ENCODE results near the gene PLEKHB1.
"Not testable (repeated sequence)": the region's sequence is repeated elsewhere in the genome, so short reads cannot be mapped to it uniquely, and the experiment has no call there.

Gene PLEKHB1

DNA sequence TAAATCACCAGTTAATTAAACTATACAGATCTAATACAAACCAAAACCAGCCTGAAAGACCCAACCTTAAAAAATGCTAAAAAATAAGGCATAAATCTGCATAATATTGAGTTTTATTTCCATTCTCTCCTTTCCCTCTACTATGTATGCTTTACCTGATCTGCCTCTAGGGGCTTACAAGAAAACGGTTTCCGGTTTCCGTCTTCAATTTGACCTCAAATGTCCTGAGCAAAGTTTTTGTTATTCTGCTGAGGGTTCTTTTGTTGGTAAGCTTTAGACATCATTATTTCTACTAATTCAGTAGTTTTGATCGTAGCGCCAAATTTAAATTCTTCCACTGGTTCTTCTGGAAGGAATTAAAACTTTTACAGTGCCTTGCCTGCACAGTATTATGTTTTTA, 30.2 kb downstream of the PLEKHB1 start:
- DNase-seq (ENCODE audit: low spot score) = not testable (repeated sequence)

DNA sequence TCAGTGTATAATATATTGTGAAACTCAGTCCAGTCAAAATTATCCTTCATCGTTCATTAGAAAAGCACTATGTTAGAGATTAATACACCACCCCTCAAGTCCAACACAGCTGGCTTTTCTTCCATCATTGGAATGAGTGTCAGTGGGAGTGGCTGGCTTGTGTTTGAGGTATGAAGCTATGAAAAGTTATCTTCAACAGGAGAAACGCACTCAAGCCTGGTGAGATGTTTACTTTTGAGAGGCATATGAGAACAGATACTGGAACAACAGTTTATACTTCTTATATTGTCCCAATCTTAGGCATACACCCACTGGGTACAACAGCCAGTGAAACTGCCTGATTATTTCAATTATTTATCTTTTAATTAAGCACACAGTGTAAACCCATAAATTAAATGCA, 34.3 kb downstream of the PLEKHB1 start:
- no peak for DNase-seq (ENCODE audit: low spot score)

DNA sequence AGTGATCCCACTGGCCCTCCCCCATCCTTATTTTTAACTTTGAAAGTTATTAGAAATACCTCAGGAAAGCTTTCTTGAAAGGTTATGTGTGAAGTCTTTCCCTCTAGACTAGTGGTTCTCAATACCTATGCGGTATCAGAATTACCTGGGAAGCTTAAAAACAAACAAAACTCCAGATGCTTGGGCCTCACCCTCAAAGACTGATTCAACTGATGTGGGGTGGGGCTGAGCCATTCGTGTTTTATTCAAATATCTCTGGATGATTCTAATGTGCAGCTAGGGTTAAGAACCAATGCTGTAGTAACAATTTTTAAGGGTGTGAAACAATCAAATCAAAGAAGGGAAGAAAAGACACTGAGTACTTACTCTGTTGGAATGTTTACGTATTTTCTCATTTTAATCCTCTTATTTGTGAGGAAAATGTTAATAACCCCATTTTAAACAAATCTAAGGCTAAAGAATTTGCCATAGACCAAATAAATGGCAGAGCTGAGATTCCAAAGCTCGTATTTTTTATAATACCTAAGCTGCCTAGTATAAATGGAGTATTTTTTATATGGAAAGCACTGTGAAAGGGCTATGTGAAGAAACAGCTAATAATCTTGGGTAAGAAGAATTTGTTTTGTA, 47.6 kb downstream of the PLEKHB1 start:
- DNase-seq (ENCODE audit: low spot score) = no peak

DNA sequence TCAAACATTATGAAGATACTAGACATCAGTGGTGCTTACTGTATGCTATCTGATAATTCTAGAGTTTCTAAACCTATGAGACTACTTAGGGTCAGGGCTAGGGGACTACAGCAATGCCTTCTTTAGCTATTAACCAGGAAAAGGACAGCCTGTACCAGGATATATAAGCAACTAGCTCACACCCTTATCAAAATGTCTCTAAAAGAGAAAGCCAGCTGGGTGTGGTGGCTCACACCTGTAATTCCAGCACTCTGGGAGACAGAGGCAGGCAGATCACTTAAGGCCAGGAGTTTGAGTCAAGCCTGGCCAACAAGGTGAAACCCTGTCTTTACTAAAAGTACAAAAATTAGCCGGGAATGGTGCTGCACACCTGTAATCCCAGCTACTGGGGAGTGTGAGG, 58.7 kb downstream of the PLEKHB1 start:
- DNase-seq (ENCODE audit: low spot score) = no peak

DNA sequence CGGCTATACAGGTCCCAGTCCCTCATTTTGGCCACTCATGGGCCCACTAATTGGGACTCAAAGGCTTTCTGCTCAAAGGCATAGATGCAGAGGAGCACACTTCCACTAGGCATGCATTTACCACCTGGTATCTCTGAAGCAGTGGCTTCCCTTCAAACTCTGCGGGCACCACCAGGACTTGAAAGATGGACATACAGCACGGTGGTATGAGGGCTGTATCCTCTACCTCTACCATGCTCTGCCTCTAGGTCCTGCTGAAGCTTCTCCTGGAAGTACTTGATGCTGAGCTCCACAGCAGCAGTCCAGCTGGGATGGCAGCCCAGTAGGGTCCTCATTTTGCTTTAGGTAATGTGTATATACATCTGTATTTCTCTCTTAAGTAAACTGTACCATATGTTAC, 64.6 kb downstream of the PLEKHB1 start:
- DNase-seq (ENCODE audit: low spot score) = no peak
